T-helper 17 cell (primary cell): Measurements from ENCODE around the gene SKIDA1. TPM values are rescaled to one million over a fixed set of nuclear protein-coding genes. Genes with fewer than 3 reads are reported as not detected.
A peak's percentile ranks its signal among the peaks of the same experiment; 100 is the strongest.

Experiments
- ATAC-seq: fragments of 150-1000 bp; cut with Tn5 transposase; 2 replicates; pipeline ENCODE4 v1.10.0; 2021; ENCODE audit warnings: mild to moderate bottlenecking, moderate library complexity
- DNase-seq, 3 donors: peaks; one replicate each; pipeline versions ENCODE4 v3.0.0 to v3.0.0-alpha.2; 2020 to 2021
- H3K9me3 ChIP-seq: one replicate; pipeline ENCODE4 v1.7.0; 2013; ENCODE audit warnings: low read length, mild to moderate bottlenecking; ENCODE audit not compliant: control insufficient read depth, poor library complexity, severe bottlenecking
- H3K27ac Mint-ChIP-seq: one replicate; pipeline ENCODE4 v1.8.0; 2022; ENCODE audit warnings: mild to moderate bottlenecking, moderate library complexity, mixed read lengths
- H3K27me3 Mint-ChIP-seq: one replicate; pipeline ENCODE4 v1.8.0; 2022; ENCODE audit warnings: mixed read lengths
- H3K36me3 Mint-ChIP-seq: one replicate; pipeline ENCODE4 v1.8.0; 2022; ENCODE audit warnings: low read depth, mixed read lengths
- H3K4me1 Mint-ChIP-seq: one replicate; pipeline ENCODE4 v1.8.0; 2022; ENCODE audit warnings: mild to moderate bottlenecking, mixed read lengths
- H3K4me3 Mint-ChIP-seq: one replicate; pipeline ENCODE4 v1.8.0; 2022; ENCODE audit warnings: mild to moderate bottlenecking, moderate library complexity, mixed read lengths
- total RNA-seq, 4 donors: library from RNA in 2 of 4; stranded (reverse) in 2 of 4; gene quantifications; one replicate each; pipeline ENCODE4 v1.2.3 and lab custom pipeline; 2022 to 2026

SKIDA1 gene
- total RNA-seq, 2 donors from 2014 or later: 0.34 to 0.37 TPM

- Mint-ChIP-seq H3K27ac (no peak overlapping the region), H3K4me3 (no peak overlapping the region), H3K36me3 (peaks cover 5% of the 10 kb centered on the region), H3K27me3 (peaks cover 56% of the 10 kb centered on the region), H3K4me1 (peaks cover 12% of the 10 kb centered on the region)
- no peaks in the 10 kb centered on the region for H3K9me3 ChIP-seq
- DNase-seq: no peak
- no peak for ATAC-seq
These were observed 26.5 kb downstream of the SKIDA1 start for GRCh38 chr10:21498986-21499385.

DNA sequence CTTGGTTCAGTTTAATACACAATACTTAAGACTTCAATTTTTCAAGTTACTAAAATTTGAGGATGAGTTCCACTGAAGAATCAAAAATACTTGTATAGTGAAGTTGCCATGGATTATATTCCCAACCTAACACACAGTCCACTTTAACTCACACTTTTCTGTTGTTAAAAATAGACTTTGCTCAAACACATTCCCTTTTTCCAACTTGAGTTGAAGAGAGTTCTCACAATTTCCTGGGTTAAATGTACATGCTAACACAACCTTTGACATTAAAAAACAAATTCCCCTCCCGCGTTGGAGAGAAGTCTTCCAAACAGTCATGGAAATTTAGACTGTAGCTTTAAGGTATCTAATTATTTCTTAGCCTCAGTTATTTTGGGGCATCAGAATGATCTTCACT, 27.1 kb downstream of the SKIDA1 start:
- Mint-ChIP-seq H3K27ac (peak overlapping the region; percentile 70), H3K4me1 (peaks cover 12% of the 10 kb centered on the region), H3K4me3 (peak overlapping the region; percentile 71), H3K27me3 (peaks cover 54% of the 10 kb centered on the region), H3K36me3 (peaks cover 5% of the 10 kb centered on the region)
- no peak for ATAC-seq
- DNase-seq: no peak
- no peaks in the 10 kb centered on the region for H3K9me3 ChIP-seq

GRCh38 chr10:21497177-21497807, 28.2 kb downstream of the SKIDA1 start:
- peak in 2 of 3 donors; percentile 19 to 30 for DNase-seq
- Mint-ChIP-seq H3K4me3 (peak overlapping the region; percentile 91), H3K4me1 (peaks cover 12% of the 10 kb centered on the region), H3K36me3 (peaks cover 5% of the 10 kb centered on the region), H3K27ac (no peak overlapping the region), H3K27me3 (peaks cover 47% of the 10 kb centered on the region)
- H3K9me3 ChIP-seq: no peaks in the 10 kb centered on the region
- ATAC-seq: no peak

DNA sequence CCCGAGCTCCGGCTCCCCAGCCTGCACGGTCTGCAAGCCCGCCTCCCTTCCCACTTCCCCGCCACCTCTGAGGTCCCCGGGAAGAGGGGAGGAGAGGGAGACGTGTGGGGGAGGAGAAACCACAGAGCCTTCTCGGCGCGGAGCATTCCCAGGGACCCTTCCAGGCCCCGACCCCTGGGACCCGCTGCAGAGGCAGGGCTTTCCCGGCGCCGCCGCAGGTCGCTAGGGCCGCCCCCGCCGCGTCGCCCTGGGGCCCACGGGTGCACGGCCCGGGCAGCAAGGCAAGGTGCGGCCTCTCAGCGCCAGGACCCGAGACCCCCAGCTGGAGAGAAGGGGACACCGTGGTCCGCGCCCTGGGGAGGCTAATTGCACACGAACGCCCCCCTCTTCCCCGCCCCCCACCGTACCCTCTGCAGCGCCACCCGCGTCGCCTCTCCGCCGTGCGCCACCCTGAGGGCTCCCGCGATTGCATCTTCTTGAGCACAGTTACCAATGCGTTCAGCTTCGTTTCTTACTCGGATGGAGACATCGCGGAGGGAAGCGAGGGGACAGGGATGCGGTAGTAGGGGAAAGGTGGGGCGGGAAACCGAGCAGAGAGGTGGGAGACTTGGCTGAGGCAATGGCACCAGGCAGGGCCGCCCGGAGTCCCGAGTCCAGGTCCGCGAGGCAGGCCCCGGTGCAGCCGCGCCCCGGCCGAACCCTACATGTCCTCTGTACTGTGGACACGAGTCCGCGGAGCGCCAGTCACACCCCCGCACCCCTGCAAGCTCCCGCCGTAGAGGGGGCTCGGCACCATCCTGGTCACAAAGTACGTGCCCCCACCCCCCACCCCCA, 28.9 kb downstream of the SKIDA1 start:
- H3K27me3 Mint-ChIP-seq: peaks cover 47% of the 10 kb centered on the region

DNA sequence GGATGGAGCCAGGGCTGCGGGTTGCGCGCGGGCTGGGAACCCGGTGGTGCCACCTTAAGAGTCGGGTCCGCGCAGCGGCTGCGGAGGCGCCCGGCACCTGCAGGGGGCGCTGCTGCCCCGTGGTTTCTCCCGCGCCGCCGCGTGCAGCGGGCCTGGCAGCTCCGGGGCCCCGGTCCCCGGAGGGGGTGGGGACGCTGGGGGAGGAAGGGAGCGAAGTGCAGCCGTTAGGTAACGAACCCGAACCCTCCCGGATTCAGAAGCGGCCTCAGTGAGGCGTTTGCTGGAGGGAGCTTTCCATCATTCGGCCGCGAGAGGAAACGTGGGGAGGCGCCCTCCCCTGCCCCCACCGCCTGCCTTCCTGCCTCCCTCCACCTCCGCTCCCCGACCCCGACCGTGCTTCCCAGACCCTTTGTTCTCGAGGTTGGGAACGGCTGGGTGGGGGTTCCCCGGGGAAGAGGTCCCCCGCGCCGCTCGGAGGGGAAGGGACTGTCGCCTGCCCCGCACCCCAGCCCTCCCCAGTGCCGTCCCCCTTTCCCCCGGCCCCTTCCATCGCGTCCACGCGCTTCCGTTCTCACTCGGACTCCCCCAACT, 29.6 kb downstream of the SKIDA1 start:
- H3K27me3 Mint-ChIP-seq: peaks cover 42% of the 10 kb centered on the region
- no peaks in the 10 kb centered on the region for H3K9me3 ChIP-seq
- H3K4me1 Mint-ChIP-seq: peaks cover 12% of the 10 kb centered on the region
- ATAC-seq (peak; percentile 93), DNase-seq (peak; percentile 81 to 93 (median 84))
- H3K36me3 Mint-ChIP-seq: peaks cover 5% of the 10 kb centered on the region
- H3K4me3 Mint-ChIP-seq: peak overlapping the region; percentile 91
- H3K27ac Mint-ChIP-seq: peak overlapping the region; percentile 85

More for the DNA sequence above, 28.9 kb downstream of the SKIDA1 start:
- peak; percentile 34 to 41 (median 37) for DNase-seq
- H3K4me1 Mint-ChIP-seq: peaks cover 12% of the 10 kb centered on the region
- no peaks in the 10 kb centered on the region for H3K9me3 ChIP-seq
- H3K27ac Mint-ChIP-seq: no peak overlapping the region
- peak overlapping the region; percentile 91 for H3K4me3 Mint-ChIP-seq
- H3K36me3 Mint-ChIP-seq: peaks cover 5% of the 10 kb centered on the region
- ATAC-seq: peak; percentile 67

- H3K36me3 Mint-ChIP-seq: peaks cover 5% of the 10 kb centered on the region
- peaks cover 42% of the 10 kb centered on the region for H3K27me3 Mint-ChIP-seq
- peak overlapping the region; percentile 85 for H3K27ac Mint-ChIP-seq
- peak overlapping the region; percentile 91 for H3K4me3 Mint-ChIP-seq
- H3K4me1 Mint-ChIP-seq: peaks cover 12% of the 10 kb centered on the region
- DNase-seq (no peak), ATAC-seq (peak; percentile 3)
- no peaks in the 10 kb centered on the region for H3K9me3 ChIP-seq
These were observed 30.3 kb downstream of the SKIDA1 start for GRCh38 chr10:21495002-21495751.

GRCh38 chr10:21494191-21495001, 31.1 kb downstream of the SKIDA1 start:
- ATAC-seq (no peak), DNase-seq (no peak)
- Mint-ChIP-seq H3K27ac (no peak overlapping the region), H3K27me3 (peaks cover 36% of the 10 kb centered on the region), H3K4me1 (peaks cover 12% of the 10 kb centered on the region), H3K36me3 (peaks cover 5% of the 10 kb centered on the region), H3K4me3 (peak overlapping the region; percentile 91)
- H3K9me3 ChIP-seq: no peaks in the 10 kb centered on the region

DNA sequence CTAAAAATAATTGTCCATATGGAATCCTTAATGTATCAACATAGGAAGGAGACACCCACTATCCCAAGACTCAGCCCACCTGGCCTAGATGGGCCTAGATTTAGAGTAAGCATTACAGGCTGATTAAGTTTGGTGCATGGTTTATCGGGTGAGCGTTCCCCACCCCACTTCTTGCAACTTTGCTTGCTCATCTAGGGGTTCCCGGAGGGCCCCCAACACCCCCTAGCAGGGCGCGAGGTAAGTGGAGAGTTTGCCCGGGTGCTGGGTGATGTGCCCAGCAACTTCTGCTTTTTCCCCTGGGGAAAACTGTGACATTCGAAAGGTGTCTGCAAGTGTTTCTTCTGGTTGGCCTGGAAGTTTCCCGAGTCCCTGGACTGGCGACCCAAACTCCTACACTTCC, 31.7 kb downstream of the SKIDA1 start:
- ATAC-seq: no peak
- peak overlapping the region; percentile 84 for H3K4me3 Mint-ChIP-seq
- H3K36me3 Mint-ChIP-seq: peaks cover 3% of the 10 kb centered on the region
- no peaks in the 10 kb centered on the region for H3K9me3 ChIP-seq
- peaks cover 30% of the 10 kb centered on the region for H3K27me3 Mint-ChIP-seq
- DNase-seq: no peak
- H3K4me1 Mint-ChIP-seq: peaks cover 12% of the 10 kb centered on the region
- H3K27ac Mint-ChIP-seq: no peak overlapping the region

DNA sequence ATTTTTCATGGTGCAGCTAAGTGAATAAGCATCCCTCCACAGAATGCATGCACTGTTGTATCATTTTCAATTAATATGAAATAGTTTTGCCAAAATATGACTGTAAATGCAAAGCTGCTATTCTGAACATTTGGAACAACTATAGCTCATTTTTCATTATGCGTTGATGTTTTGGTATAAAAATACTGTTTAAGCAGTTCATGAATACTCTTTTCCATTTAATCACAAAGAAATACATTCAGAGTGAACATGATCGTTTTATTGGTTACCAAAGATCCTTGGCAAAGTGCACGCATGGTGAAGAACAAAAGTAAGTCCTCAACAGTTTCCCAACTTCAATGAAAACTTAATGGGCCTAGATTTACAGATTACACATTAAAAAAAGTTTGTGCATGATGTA, 33.1 kb downstream of the SKIDA1 start:
- H3K9me3 ChIP-seq: no peaks in the 10 kb centered on the region
- ATAC-seq: no peak
- no peak overlapping the region for H3K4me3 Mint-ChIP-seq
- peaks cover 10% of the 10 kb centered on the region for H3K4me1 Mint-ChIP-seq
- no peaks in the 10 kb centered on the region for H3K36me3 Mint-ChIP-seq
- no peak for DNase-seq
- peaks cover 27% of the 10 kb centered on the region for H3K27me3 Mint-ChIP-seq
- H3K27ac Mint-ChIP-seq: no peak overlapping the region

- H3K4me3 Mint-ChIP-seq: no peak overlapping the region
- peaks cover 10% of the 10 kb centered on the region for H3K4me1 Mint-ChIP-seq
- no peak for DNase-seq
- no peak for ATAC-seq
- no peaks in the 10 kb centered on the region for H3K36me3 Mint-ChIP-seq
- no peaks in the 10 kb centered on the region for H3K9me3 ChIP-seq
- H3K27me3 Mint-ChIP-seq: peaks cover 28% of the 10 kb centered on the region
- H3K27ac Mint-ChIP-seq: no peak overlapping the region
These were observed 34.8 kb downstream of the SKIDA1 start for GRCh38 chr10:21490711-21491105.

- peaks cover 25% of the 10 kb centered on the region for H3K27me3 Mint-ChIP-seq
- H3K4me3 Mint-ChIP-seq: no peak overlapping the region
- DNase-seq: no peak
These were observed 35.3 kb downstream of the SKIDA1 start for GRCh38 chr10:21490028-21490710.

GRCh38 chr10:21488957-21489446, 36.5 kb downstream of the SKIDA1 start:
- Mint-ChIP-seq H3K4me3 (no peak overlapping the region), H3K27me3 (peaks cover 18% of the 10 kb centered on the region), H3K27ac (no peak overlapping the region), H3K36me3 (no peaks in the 10 kb centered on the region), H3K4me1 (peaks cover under 1% of the 10 kb centered on the region)
- DNase-seq (no peak), ATAC-seq (no peak)
- H3K9me3 ChIP-seq: no peaks in the 10 kb centered on the region

More at GRCh38 chr10:21490028-21490710, 35.3 kb downstream of the SKIDA1 start:
- no peaks in the 10 kb centered on the region for H3K36me3 Mint-ChIP-seq
- ATAC-seq: no peak
- H3K9me3 ChIP-seq: no peaks in the 10 kb centered on the region
- H3K4me1 Mint-ChIP-seq: peaks cover 5% of the 10 kb centered on the region
- no peak overlapping the region for H3K27ac Mint-ChIP-seq
